Measurements from ENCODE around the gene GGT5.

DNA sequence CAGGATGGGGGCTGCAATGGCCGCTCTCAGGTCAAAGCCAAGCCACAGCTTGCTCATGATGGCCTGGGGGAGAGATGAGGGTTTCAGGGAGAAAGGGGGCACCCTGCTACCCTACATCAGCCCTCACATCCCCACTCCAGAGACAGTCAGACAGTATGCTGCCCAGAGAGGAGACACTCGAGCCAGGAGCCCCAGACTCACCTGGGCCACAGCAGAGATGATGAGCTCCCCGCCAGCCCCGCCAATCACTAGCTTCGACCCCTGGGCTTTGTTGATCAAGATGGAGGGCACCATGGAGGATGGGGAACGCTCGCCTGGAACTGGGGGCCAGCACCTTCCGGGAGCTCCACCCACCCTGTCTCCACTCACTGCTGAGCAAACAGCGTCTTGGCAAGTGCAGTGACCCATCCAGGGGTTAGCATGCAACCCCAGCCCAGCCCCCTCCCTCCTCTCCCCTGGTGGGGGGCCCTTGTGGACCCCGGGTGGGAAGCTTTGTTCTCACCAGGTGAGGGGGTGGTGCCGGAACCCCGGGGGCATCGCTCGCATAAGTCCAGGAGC is 19.8 kb downstream of the GGT5 start:
- no peak for TF ChIP-seq EZH2 (IDR thresholded peaks at IDR 0.05)
- no peak for TF ChIP-seq POLR2AphosphoS5 (IDR thresholded peaks at IDR 0.05; ENCODE audit: borderline replicate concordance, low read depth, low read length)
